Kidney epithelial cell (primary cell): Measurements from ENCODE around the gene NHEJ1. TPM values are rescaled to one million over a fixed set of nuclear protein-coding genes. Genes with fewer than 3 reads are reported as not detected.

Source experiments
- DNase-seq: peaks from one replicate; pipeline ENCODE4 v3.0.0-alpha.2; 2010; ENCODE audit warnings: low read depth
- H3K27me3 ChIP-seq: 2 replicates; pipeline ENCODE4 v1.6.0; 2011; ENCODE audit warnings: low read length; ENCODE audit not compliant: control insufficient read depth, insufficient read depth
- H3K36me3 ChIP-seq: 2 replicates; pipeline ENCODE4 v1.5.1; 2011; ENCODE audit warnings: low read length; ENCODE audit not compliant: control insufficient read depth, insufficient read depth
- H3K4me3 ChIP-seq: 2 replicates; pipeline ENCODE4 v1.5.1; 2011; ENCODE audit warnings: low read depth, mild to moderate bottlenecking, control low read depth, low read length
- CTCF ChIP-seq: IDR thresholded peaks from 2 replicates; pipeline ENCODE4 v1.5.1; 2011; ENCODE audit warnings: mild to moderate bottlenecking, moderate library complexity, low read length, control low read depth, inconsistent platforms; ENCODE audit not compliant: insufficient read depth, poor library complexity, severe bottlenecking
- total RNA-seq: library from RNA; depleted of rRNA; stranded (reverse); fragments of >200 nt; gene quantifications from 2 replicates; pipeline ENCODE4 v1.2.3, GENCODE V29; 2015

NHEJ1 gene
- total RNA-seq, 1 donor from 2014 or later = 16.1 TPM

GRCh38 chr2:219089330-219089729, 71.3 kb downstream of the NHEJ1 start:
- DNase-seq = no peak
- H3K4me3 ChIP-seq = no peak overlapping the region
- H3K27me3 ChIP-seq = no peaks in the 10 kb centered on the region
- no peak for TF ChIP-seq CTCF
- no peaks in the 10 kb centered on the region for H3K36me3 ChIP-seq

GRCh38 chr2:219087848-219088247, 72.8 kb downstream of the NHEJ1 start:
- Histone ChIP-seq H3K27me3 (no peaks in the 10 kb centered on the region), H3K36me3 (no peaks in the 10 kb centered on the region), H3K4me3 (no peak overlapping the region)
- DNase-seq = no peak
- TF ChIP-seq CTCF = no peak

GRCh38 chr2:219087361-219087760, 73.3 kb downstream of the NHEJ1 start:
- no peak overlapping the region for H3K4me3 ChIP-seq
- TF ChIP-seq CTCF = no peak
- H3K36me3 ChIP-seq = no peaks in the 10 kb centered on the region
- no peaks in the 10 kb centered on the region for H3K27me3 ChIP-seq
- DNase-seq = no peak

- Histone ChIP-seq H3K4me3 (no peak overlapping the region), H3K27me3 (no peaks in the 10 kb centered on the region), H3K36me3 (no peaks in the 10 kb centered on the region)
- DNase-seq = no peak
- TF ChIP-seq CTCF = no peak
These were observed 74.4 kb downstream of the NHEJ1 start for GRCh38 chr2:219086196-219086595.

GRCh38 chr2:219084791-219085190, 75.8 kb downstream of the NHEJ1 start:
- Histone ChIP-seq H3K36me3 (no peaks in the 10 kb centered on the region), H3K4me3 (no peak overlapping the region), H3K27me3 (no peaks in the 10 kb centered on the region)
- no peak for TF ChIP-seq CTCF
- no peak for DNase-seq

- Histone ChIP-seq H3K27me3 (no peaks in the 10 kb centered on the region), H3K4me3 (no peak overlapping the region), H3K36me3 (no peaks in the 10 kb centered on the region)
- TF ChIP-seq CTCF = no peak
- DNase-seq = no peak
These were observed 78.2 kb downstream of the NHEJ1 start for GRCh38 chr2:219082332-219082958.
